ENCODE results near the gene CCDC102B.

CCDC102B gene

DNA sequence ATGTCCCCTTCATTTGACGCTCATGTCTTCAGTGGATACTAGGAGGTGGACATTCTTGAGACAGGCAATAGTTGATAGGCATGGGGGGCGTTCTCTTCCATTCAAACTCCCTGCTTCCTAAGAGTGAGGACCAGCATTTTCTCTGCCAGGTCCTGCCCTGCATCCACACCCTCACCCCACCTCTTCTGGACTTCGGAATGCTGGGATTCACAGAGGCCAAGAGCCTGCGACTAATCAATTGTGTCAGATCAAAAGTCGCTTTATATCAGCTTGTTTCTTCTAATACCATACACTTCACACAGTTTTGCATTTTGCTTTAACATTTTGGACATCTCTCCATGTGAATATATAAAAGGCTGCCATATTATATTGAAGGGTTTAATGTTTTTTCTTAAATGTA is 210.7 kb downstream of the CCDC102B start:
- DNase-seq, result no peak
- H3K36me3 Mint-ChIP-seq (ENCODE audit: low read depth), result no peaks in the 10 kb centered on the region
- no peaks in the 10 kb centered on the region for H3K27me3 Mint-ChIP-seq (ENCODE audit: low read depth, poor library complexity)
- H3K4me3 Mint-ChIP-seq, result no peak overlapping the region
- peaks cover 5% of the 10 kb centered on the region for H3K4me1 Mint-ChIP-seq
- H3K27ac Mint-ChIP-seq, result peak overlapping the region; percentile 2
- TF ChIP-seq, protein P1, sequence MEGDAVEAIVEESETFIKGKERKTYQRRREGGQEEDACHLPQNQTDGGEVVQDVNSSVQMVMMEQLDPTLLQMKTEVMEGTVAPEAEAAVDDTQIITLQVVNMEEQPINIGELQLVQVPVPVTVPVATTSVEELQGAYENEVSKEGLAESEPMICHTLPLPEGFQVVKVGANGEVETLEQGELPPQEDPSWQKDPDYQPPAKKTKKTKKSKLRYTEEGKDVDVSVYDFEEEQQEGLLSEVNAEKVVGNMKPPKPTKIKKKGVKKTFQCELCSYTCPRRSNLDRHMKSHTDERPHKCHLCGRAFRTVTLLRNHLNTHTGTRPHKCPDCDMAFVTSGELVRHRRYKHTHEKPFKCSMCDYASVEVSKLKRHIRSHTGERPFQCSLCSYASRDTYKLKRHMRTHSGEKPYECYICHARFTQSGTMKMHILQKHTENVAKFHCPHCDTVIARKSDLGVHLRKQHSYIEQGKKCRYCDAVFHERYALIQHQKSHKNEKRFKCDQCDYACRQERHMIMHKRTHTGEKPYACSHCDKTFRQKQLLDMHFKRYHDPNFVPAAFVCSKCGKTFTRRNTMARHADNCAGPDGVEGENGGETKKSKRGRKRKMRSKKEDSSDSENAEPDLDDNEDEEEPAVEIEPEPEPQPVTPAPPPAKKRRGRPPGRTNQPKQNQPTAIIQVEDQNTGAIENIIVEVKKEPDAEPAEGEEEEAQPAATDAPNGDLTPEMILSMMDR (IDR thresholded peaks at IDR 0.05), result no peak
- no peaks in the 10 kb centered on the region for H3K9me3 Mint-ChIP-seq

DNA sequence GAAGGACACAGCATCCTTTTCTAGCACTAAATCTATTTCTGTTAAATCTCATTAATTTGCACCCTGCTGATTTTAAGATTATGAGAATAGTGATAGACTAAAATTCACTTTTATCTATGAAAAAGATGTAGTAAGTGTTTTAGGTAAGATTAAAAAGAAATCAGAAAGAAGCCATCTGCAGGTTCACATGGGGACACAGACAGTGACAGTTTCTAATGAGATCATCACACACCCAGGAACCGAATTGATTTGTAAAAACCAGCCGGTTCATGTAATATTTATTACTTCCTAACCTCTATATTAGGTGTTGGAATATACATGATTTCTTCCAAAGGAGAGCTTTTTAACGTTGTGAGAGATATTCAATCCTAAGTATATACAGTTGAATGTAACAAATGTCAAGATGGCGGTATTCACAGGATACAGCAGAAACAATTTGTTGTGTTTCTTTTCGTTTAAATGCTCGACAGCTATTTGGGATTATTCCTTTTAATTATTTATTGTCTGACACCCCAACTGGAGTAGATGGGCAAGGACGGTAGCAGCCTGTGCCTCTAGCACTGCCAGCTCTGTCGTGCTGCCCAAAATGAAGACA is 223.4 kb downstream of the CCDC102B start:
- DNase-seq, result no peak
- Mint-ChIP-seq H3K36me3 (ENCODE audit: low read depth) (no peaks in the 10 kb centered on the region), H3K9me3 (no peaks in the 10 kb centered on the region), H3K27ac (no peak overlapping the region), H3K27me3 (ENCODE audit: low read depth, poor library complexity) (no peaks in the 10 kb centered on the region), H3K4me1 (no peaks in the 10 kb centered on the region), H3K4me3 (no peak overlapping the region)
- TF ChIP-seq, protein P1 (IDR thresholded peaks at IDR 0.05), result no peak

DNA sequence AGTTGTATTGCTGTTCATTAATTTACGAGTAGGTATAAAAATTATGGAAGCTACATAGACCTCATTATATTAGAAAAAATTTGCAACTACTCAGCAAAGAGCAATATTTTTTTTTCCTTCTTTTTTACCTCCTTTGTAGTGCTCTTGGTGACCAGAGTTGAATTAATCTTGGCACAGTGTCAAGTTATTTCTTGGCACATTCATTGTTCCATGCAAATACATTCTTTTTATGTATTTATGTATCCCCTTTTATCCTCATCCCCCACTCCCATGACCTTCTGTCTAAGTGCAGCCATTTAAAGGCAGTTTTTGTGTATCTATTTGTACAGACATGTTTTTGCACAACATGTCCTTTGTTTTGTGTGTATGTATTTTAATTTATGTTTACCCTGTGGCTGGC is 224.5 kb downstream of the CCDC102B start:
- H3K4me1 Mint-ChIP-seq, result no peaks in the 10 kb centered on the region
- no peak overlapping the region for H3K27ac Mint-ChIP-seq
- H3K9me3 Mint-ChIP-seq, result no peaks in the 10 kb centered on the region
- DNase-seq, result no peak
- H3K4me3 Mint-ChIP-seq, result no peak overlapping the region
- no peaks in the 10 kb centered on the region for H3K36me3 Mint-ChIP-seq (ENCODE audit: low read depth)
- TF ChIP-seq, protein P1 (IDR thresholded peaks at IDR 0.05), result no peak
- no peaks in the 10 kb centered on the region for H3K27me3 Mint-ChIP-seq (ENCODE audit: low read depth, poor library complexity)

DNA sequence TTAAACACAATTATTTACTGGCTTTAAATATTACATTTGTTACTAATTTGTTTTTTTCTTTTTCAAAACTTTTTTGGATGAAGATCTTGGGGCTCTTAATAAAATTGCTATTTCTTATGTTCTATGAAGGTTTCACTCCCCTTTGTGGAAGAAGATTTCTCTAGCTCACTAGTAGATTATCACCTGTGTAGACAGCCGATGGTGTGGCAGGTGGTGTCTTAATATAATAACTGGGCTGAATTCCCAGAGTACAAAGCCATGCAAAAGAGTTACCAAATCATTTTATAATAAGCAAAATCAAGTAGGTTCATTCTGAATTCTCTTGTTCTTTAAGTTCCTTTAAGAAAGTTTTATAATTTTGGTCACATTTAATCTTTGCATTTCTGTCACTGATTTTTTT is 233.7 kb downstream of the CCDC102B start:
- DNase-seq, result no peak
- Mint-ChIP-seq H3K36me3 (ENCODE audit: low read depth) (no peaks in the 10 kb centered on the region), H3K9me3 (no peaks in the 10 kb centered on the region), H3K27ac (no peak overlapping the region), H3K4me1 (no peaks in the 10 kb centered on the region), H3K4me3 (no peak overlapping the region), H3K27me3 (ENCODE audit: low read depth, poor library complexity) (no peaks in the 10 kb centered on the region)
- TF ChIP-seq, protein P1 (IDR thresholded peaks at IDR 0.05), result no peak

DNA sequence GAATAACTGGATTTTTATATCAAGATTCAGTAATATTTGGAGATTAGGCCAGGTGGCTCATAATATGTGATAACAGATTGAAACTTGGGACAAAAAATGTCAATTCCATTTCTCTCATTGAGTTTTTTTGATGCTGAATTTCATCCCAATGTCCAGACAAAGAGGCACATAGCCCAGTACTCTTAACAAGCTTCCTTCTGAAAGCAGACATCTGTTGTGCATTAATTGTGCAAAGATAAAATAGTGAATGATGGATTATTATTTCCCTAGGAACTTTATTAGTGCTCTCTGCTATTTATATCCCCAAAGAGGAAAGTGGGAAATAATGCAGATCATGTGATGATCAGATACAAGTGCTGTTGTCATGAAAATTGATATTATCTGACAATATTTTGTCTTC is 234.1 kb downstream of the CCDC102B start:
- TF ChIP-seq, protein P1 (IDR thresholded peaks at IDR 0.05), result no peak
- Mint-ChIP-seq H3K27me3 (ENCODE audit: low read depth, poor library complexity) (no peaks in the 10 kb centered on the region), H3K27ac (no peak overlapping the region), H3K4me3 (no peak overlapping the region), H3K9me3 (no peaks in the 10 kb centered on the region), H3K4me1 (no peaks in the 10 kb centered on the region), H3K36me3 (ENCODE audit: low read depth) (no peaks in the 10 kb centered on the region)
- no peak for DNase-seq

DNA sequence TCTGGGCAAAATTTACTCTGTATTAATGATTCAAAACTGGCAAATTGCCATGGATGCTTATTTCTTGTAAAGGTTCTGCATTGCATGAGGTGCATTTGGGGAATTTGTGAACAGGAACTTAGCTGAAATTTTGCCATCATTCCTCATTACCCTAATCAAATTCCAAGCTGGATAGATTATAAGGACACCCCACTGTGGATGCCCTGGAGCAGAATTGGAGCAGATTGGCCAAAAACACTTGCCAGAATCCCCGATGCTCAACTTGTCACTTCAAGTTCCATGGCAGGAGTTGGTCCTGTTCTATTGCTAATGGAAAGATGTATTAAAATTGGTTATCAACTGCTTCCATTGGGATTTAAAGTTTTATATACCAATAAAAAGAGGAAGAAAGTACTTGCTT is 237.9 kb downstream of the CCDC102B start:
- DNase-seq, result no peak
- Mint-ChIP-seq H3K27ac (no peak overlapping the region), H3K4me1 (no peaks in the 10 kb centered on the region), H3K27me3 (ENCODE audit: low read depth, poor library complexity) (no peaks in the 10 kb centered on the region), H3K36me3 (ENCODE audit: low read depth) (no peaks in the 10 kb centered on the region), H3K4me3 (no peak overlapping the region), H3K9me3 (no peaks in the 10 kb centered on the region)
- TF ChIP-seq, protein P1 (IDR thresholded peaks at IDR 0.05), result no peak

All from nephron progenitor cell (in vitro differentiated cells).